Activated T-cell treated with anti-CD3 and anti-CD28 coated beads for 4 hours (primary cell): ENCODE measurements around the gene CCDC91.
"Not testable (repeated sequence)": the region's sequence is repeated elsewhere in the genome, so short reads cannot be mapped to it uniquely, and the experiment has no call there.

Source experiments
- DNase-seq: peaks from one replicate; pipeline ENCODE4 v3.0.0-alpha.2; 2020

Gene CCDC91

DNA sequence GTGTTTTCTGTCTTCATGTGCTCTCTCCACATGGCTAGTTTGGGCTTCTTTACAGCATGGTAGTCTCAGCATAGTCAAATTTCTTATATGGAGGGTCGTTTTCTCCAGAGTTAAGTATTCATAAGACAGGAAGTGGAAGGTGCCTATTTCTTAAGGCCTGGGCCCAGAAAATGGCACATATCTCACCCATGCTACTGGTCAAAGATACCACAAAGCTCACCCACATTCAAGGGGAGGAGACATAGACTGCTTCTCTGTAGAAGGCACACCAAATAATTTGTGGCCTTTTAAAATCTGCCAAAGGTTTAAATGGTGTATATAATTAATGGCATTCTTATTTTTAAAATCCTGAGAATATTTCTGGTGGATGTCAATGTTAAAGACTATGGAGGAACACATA is 44.8 kb downstream of the CCDC91 start:
- no peak for DNase-seq

DNA sequence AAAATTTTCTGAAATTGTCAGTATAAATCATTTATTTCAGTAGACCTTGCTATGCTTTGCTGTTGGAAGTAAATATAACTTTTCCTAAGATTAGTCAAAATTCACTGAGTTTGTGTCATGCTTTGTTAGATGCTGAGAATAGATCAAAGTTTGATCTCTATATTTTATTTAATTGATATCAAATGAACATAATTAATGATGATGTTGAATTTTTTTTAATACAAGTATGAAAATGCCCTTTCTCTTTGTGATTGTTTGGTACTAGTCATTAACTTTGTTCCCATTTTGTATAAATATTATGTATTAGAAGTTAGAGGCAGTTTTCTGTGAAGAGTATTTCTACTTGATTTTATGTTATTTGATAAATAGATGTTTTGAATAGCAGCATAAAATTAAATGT is 45.7 kb downstream of the CCDC91 start:
- no peak for DNase-seq

DNA sequence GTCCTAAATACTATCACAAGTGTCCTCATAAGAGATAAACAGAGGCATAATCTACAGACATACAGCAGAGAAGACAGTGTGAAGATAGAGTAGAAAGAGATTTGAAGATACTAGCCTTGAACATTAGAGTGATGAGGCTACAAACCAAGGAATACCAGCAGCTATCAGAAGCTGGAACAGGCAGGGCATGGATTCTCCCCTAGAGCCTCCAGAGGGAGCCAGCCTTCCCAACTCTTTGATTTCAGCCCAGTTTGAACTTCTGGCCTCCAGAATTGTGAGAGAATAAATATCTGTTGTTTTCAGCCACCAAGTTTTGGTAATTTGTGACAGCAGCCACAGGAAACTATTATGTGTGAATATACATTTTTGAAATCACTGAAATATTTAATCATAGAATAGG is 47.2 kb downstream of the CCDC91 start:
- no peak for DNase-seq

DNA sequence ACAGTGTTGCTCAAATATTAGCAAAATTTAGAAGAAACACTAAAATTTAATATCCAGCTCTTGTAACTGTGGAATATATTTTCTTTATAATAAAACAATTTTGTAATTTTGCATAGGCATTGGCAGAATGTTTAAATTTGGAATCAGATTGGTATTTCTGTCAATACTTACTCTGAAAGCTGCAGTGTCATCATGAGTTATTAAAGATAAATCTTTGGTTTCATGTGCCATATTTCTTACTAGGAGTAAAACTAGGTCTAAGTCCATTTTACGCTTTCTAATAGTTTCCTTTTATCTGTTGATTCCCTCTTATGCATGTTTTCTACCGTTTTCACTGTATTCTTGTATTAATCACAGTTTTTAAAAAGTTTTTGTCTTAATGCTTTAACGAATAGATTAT is 49.7 kb downstream of the CCDC91 start:
- DNase-seq: no peak

DNA sequence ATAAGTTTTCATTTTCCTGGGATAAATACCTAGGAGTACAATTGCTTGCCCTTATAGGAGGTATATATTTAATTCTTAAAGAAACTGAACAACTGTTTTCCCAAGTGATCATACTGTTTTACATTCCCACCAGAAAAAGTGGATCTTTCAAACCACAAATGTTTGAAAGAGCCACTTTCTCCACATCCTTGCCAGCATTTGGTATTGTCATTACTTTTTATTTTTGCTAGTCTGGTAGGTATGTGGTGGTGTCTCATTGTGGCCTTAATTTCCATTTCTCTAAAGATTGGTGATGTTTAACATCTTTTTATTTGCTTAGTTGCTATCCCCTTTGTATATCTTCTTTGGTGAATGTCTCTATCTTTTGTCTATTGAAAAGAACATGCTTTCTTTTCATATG is 50.6 kb downstream of the CCDC91 start:
- no peak for DNase-seq

DNA sequence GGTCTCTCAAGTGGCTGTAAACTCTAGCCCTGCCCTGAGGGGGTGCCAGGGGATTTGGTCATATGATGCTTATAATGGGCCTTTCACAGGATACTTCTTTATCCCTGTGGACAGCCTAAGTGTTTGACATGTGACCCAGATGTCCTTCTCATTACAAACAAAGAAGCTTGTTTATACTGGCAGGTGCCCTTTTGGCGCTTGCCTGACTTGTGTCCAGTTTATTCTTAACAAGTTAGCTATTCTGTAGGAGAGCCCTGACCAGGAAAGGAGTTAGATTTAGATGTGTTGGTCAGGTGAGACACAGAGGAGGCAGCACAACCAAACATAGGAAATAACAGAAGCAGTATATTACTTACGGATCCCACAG is 51.9 kb downstream of the CCDC91 start:
- DNase-seq: no peak

DNA sequence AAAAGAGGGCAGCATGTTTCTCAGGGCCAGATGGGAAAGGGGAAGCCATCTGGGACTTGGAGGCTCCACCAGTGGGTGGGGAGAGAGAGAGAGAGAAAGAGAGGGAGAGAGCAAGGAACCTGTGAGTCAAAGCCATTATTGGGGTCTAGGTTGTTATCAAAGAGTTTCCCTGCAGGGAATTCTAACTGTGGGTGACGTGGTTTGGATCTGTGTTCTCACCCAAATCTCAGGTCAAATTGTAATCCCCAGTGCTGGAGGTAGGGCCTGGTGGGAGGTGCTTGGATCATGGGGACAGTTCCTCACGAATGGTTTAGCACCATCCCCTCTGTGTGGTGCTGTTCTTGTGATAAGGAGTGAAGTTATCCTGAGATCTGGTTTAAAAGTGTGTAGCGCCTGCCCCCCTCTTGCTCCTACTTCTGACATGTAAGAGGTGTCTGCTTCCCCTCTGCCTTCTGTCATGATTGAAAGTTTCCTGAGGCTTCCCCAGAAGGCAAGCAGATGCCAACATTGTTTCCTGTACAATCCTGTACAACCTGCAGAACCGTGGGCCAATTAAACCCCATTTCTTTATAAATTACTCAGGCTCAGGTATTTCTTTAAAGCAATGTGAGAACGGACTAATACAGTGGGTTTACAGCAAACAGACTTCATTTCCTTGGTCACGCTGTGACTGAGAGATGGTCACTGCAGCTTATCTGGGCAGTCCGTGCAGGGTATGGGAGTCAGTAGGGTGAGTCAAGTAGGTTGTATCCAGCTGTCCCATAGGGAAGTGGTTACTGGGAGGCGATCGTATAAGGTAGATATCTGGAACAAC is 52.4 kb downstream of the CCDC91 start:
- no peak for DNase-seq

DNA sequence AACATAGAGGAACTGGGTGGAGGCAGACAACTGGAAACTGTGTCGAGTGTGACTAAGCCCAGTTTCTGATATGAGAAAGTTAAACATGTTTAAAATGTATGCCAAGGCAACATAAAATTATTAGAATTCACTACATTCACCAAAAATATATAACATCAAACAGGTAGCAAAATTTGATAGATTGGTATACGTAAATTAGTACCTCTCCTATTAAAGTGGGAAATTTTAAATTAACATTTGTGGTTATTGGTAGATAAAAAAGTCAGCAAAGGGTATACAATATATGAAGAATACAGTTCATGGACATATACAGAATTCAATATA is 53.0 kb downstream of the CCDC91 start:
- DNase-seq: no peak

DNA sequence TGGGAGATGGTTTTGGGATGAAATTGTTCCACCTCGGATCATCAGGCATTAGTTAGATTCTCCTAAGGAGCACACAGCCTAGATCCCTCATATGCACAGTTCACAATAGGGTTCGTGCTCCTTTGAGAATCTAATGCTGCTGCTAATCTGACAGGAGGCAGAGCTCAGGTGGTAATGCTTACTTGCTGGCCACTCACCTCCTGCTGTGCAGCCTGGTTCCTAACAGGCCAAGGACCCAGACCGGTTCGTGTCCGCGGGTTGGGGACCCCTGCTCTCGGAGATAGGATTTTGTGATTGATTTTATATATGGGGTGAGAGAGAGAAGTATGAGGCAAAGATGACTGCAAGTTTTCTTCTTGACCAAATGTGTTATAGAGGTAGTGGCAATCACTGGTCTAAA is 57.5 kb downstream of the CCDC91 start:
- DNase-seq: no peak

DNA sequence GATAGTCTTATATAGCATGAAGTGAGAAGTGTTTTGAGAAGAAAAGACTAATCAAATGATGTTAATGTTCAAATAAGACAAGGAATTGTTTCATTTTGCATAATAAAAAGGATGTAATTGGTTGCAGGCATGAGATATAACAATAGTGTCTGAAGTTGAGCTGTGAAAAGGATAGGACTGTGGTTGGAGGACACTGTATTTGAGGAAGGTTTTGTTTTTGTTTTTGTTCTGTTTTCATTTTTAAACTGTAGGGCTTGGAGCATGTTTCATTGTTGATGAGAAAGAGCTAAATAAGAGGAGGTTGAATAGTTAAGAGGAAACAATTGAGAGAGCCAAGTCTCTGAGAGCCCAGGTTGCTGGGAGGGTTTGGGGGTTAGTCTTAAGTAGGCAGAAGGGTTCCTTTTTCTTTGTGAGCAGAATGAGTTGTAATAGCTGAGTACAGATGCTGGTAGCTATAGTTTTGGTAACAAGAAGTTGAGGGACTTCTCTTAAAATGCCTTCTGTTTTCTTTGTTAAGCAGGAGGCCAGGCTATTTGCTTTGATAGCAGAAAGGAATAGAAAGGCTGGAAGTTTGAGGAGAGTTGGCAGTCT is 58.4 kb downstream of the CCDC91 start:
- no peak for DNase-seq

DNA sequence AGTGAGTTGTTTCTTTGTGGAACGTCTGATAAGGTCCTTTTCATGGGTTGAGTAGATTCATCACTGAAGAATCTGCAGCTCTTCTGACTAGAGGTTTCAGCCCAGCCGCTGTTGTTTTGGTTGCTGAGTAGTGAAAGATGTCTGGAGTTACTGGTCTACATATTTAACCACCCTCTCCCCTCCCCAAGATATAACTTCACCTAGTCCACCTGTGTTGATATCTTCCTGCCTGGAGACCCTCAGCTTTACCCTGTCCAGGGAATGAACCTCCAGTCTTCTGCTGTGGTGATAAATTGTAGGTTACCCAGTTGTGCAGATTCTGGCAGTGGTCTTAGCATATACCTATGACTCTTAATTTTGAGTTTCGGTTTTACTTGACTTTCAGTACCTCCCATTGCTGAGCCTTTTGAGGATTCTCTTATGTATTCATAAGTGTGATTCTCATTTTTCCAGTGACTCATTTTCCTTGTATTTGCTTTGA is 62.9 kb downstream of the CCDC91 start:
- DNase-seq: peak; percentile 2

DNA sequence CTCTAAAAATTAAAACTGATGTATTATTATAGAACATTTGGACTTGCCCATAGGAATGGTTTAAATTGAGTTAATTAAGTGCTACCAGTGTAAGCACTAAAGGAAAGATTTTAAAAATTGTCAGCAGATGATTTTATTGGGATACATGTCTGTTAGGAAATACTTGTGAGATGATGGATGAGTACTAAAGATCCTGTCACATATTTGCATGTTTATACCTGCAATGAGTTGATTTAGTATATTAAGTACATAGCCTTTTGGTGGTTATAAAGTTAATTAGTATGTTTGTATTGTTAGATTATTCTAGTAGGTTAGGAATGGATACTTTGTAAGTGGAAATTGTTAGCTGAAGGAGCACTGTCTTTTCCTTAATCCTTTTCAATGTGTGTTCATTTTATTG is 67.2 kb downstream of the CCDC91 start:
- no peak for DNase-seq

DNA sequence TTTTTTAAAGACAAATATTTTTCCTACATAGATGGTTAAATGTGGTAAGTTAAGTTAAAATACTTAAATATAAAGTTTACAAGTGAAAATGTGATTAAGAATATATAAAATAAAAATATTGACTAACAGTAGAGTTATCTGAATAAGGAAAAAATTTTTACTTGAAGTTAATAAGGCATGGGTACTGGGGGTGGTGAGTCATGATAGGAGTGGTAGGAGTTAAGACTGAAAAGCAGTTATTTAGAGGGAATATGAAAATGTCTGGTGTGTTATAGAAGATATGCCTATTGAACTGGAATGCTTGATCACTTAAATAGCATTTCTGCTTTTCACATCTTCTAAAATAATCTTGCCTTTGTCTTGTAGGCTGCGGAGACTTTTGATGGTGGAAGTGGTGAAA is 68.7 kb downstream of the CCDC91 start:
- DNase-seq: no peak

DNA sequence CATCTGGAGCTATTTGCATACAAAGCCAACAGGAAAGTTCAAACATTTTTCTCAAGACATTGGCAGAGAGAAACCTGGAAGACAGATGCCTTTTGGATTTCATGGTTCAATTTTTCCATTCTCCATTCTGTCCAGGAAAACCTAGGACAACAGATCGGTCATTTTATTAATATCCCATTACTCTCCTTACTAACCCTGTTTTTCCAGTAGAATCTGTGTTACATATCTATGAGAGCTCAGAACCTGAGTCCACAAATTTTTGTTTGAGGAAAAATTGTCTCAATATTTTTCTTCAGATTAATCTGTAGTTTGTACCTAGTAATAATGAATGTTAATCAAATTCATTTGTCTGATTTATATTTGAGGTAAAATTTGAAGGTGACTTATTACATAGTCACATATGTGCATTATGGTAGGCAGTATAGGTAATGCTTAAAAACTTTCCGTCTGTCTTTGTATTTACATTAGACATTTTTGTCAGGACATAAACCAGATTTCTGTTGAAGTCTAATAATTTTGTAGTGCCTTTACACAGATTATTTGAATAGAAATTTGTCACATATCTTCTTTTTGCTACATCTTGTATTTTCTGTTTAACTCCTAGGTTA is 75.3 kb downstream of the CCDC91 start:
- DNase-seq: no peak

DNA sequence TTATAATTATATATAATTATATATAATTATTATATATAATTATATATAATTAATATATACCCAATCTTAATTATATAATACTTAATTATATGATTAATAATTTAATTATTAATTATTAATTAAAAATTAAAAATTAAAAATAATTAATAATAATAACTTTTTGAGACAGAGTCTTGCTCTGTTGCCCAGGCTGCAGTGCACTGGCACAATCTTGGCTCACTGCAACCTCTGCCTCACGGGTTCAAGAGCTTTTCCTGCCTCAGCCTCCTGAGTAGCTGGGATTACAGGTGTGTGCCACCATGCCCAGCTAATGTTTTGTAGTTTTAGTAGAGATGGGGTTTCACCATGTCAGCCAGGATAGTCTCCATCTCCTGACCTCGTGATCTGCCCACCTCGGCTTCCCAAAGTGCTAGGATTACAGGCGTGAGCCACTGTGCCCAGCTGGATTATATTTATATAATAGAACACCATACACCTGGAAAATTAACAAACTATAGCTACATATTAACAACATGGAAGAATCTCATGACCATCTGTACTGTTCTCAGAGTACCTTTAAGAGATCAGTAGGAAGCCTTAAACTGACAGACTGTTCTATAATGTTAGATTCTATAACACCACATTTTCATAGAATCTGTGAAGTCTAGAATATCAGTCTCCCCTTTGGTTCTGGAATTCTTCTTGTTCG is 77.8 kb downstream of the CCDC91 start:
- DNase-seq: not testable (repeated sequence)

DNA sequence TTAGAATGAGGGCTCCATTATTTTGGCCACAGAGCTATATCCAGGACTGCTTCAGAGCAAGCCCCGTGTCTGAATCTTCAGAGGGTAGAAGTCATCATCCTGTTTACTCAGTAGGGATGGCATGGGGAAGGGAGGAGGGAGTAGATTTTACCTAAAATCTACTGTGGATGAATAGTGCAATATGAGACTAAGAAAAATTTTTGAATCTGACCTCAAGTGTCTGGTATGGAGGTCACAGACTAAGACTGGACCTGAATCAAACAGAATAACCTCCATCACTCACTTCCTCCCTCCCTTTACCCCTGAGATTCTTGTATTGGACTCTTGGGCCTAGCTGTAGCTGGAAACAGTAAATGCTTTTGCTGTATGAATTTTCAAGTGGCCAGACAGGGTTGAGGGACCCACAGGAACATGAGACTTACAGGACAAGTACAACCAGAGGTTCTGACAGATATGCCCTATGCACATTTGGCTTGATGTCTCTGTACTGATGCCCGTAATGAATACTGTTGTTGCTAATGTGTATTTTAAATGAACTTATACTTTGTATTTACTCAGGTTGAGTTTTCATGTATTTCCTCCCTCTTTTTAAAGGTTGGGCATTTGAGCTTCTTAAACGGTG is 78.5 kb downstream of the CCDC91 start:
- DNase-seq: no peak

DNA sequence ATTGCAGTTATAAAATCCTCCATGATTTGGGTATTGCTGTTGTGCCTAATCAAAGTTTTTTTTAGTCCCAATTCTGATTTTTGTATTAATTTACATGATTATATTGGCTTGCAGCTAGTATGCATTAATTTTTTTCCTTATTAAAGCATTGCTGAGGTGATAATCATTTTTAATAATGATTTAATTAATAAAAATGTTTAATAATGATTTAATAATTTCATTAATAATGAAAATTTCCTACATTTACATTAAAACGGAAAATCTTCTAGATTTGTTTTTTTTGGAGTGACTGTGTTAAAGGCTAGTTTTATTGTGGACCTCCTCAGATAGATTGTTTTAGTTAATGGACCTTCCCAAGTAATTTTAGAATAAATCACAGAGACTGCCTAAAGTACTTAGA is 79.6 kb downstream of the CCDC91 start:
- DNase-seq: no peak

DNA sequence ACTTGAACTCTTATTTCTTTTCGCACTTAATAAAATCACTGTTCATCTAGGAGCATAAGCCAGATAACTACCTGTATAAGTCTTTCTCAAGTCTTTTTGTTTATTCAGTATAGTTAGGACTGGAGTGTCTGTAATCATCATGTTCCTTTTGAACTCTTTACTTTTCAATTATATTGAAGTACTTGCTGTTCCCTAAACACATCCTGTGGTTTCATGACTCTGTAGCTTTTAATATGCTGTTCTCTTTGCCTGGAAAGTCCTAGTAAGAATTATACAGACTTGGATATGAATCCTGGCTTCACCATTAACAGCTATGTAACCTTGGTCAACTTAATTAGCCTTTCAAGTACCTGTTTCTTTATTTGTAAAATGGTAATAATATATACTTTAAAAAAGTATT is 88.2 kb downstream of the CCDC91 start:
- DNase-seq: no peak

DNA sequence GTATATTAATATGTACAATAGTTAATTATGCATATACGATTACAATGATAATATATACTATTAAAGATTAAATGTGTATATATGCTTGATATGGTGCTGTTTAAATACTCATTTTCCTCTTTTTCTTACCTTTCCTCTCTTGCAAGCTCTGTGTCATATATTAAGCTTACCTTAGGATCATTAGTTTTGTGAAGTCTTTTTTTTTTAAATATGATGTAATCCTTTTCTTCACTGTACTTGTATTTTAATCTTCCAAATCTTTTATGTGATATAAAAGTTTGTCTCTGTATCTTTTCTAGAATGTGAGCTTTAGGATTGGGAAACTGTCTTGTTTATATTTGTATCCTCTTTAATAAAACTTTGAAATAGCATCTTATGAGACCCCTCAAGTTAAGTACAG is 88.7 kb downstream of the CCDC91 start:
- no peak for DNase-seq

DNA sequence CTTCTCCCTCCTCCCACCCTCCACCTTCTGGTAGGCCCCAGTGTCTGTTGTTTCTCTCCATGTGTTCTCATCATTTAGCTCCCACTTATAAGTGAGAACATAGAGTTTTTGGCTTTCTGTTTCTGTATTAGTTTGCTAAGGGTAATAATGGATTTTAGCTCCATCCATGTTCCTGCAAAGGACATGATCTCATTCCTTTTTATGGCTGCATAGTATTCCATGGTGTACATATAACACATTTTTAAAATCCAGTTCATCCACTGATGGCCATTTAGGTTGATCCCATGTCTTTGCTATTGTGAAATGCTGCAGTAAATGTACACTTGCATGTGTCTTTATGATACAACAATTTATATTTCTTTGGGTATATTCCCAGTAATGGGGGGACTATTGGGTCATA is 96.1 kb downstream of the CCDC91 start:
- no peak for DNase-seq

DNA sequence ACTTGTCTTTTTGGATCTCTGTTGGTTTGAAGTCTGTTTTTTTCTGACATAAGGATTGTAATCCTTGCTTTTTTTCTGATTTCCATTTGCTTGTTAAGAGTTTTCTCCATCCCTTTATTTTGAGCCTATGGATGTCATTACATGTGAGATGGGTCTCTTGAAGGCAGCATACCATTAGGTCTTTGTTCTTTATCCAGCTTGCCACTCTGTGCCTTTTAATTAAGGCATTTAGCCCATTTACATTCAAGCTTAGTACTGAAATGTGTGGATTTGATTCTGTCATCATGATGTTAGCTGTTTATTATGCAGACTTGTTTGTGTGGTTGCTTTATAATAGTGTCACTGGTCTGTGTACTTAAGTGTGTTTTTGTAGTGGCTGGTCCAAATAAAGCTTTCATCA is 100.0 kb downstream of the CCDC91 start:
- no peak for DNase-seq

DNA sequence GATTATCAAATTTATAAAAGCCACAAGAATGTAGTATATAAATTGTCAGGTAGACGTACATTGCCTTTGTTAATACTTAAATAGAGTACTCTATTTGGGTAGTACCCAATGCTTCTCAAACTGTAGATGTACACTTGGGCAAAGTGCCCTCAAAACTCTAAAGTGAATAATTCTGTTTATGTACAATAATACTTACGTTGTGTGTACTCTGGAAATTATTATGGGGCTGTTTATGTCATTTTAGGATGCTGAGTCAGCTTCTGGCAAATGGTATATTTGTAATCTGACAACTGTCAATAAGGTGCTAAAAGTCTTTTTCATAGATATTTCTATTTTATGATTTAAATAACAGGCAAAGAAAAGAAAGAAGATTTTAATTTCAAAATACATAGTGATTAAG is 102.4 kb downstream of the CCDC91 start:
- DNase-seq: no peak

DNA sequence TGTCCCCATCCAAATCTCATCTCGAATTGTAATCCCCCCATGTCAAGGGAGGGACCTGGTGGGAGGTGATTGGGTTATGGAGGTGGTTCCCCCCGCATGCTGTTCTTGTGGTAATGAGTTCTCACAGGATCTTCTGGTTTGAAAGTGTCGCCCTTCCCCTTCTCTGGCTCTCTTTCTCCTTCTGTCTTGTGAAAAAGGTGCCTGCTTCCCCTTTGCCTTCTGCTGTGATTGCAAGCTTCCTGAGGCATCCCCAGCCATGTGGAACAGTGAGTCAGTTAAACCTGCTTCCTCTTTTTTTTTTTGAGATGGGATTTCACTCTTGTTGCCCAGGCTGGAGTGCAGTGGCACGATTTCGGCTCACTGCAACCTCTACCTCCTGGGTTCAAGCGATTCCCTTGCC is 104.0 kb downstream of the CCDC91 start:
- DNase-seq: no peak

DNA sequence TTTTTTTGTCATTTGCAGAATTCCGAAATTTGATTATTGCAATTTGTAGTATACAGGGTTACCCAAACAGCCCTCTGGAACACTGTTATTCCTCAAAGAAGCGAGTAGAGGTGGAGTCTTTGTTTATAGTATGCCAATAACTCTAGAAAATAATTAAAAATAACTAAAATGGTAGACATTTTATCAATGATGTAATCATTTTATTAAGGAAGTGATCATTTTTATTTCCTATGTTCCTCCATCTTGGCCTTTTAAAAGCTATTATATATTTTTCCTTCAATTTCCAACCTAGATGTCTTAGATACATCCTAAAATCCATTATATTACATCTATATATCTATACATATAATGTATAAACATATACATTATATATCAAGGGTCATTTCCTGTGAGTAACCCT is 106.0 kb downstream of the CCDC91 start:
- no peak for DNase-seq
